Measurements from ENCODE around the gene TMEM30B. TPM values are rescaled to one million over a fixed set of nuclear protein-coding genes. Genes with fewer than 3 reads are reported as not detected.
A peak's percentile ranks its signal among the peaks of the same experiment; 100 is the strongest.

TMEM30B gene
- total and polyA plus RNA-seq, 10 of the 15 experiments (the other 5 are each of a cell fraction or from before 2014, with no cell fraction given) = 0.10 TPM; not detected in 9

GRCh38 chr14:61284001-61284400 lies 2.9 kb upstream of the TMEM30B start:
- in situ Hi-C loops (cut with MboI) = no loop called here

More at GRCh38 chr14:61284001-61284400, 2.9 kb upstream of the TMEM30B start:
- Histone ChIP-seq H4K20me1 (ENCODE audit: control insufficient read depth, insufficient read depth) (no peaks in the 10 kb centered on the region), H3K27me3 (replicated peaks in 1 of 2; ENCODE audit: control insufficient read depth in 2 of 2, insufficient read depth in 2 of 2, low read length in 1 of 2) (peaks cover 2 to 20% of the 10 kb centered on the region in 2 experiments), H3K27ac (ENCODE audit: control insufficient read depth, insufficient read depth) (no peak overlapping the region), H3K9me3 (replicated peaks; ENCODE audit: control insufficient read depth, insufficient read depth, low read length) (no peaks in the 10 kb centered on the region; the same call in 2 of the 3 replicates), H3K4me2 (ENCODE audit: control insufficient read depth, insufficient read depth) (no peak overlapping the region), H3K4me1 (ENCODE audit: control insufficient read depth, insufficient read depth, low read length) (no peaks in the 10 kb centered on the region), H2AFZ (ENCODE audit: control insufficient read depth, low read depth, low read length) (no peak overlapping the region), H3K9ac (ENCODE audit: control insufficient read depth, insufficient read depth, low read length) (no peak overlapping the region), H3K79me2 (ENCODE audit: control insufficient read depth, insufficient read depth, low read length) (no peaks in the 10 kb centered on the region), H3K36me3 (ENCODE audit: control insufficient read depth in 2 of 2, insufficient read depth in 2 of 2, low read length in 1 of 2) (no peaks in the 10 kb centered on the region), H3K4me3 (no peak overlapping the region)
- ChIA-PET CTCF (interaction anchor here (1.1 to 5.9 kb wide), 6 partner anchors 9 to 554 kb away, joined by 3 to 83 read pairs (median 4); no protein-coding TSS in a partner anchor), POLR2A (no interaction called here), RAD21 (ENCODE audit: unreplicated experiment) (interaction anchor here (1.3 kb wide), 1 partner anchor 9 kb away, joined by 3 read pairs; no protein-coding TSS in a partner anchor), SMC1A (ENCODE audit: uncharacterized antibody, unreplicated experiment) (interaction anchor here (1.0 to 2.0 kb wide), 4 partner anchors 9 to 553 kb away, joined by 3 to 6 read pairs (median 6); no protein-coding TSS in a partner anchor)
- peak; percentile 46 for ATAC-seq
- DNase-seq (ENCODE audit: low read depth, low spot score) = no peak
- 45% methylated on average over 3 of the region's 3 CpGs for WGBS (ENCODE audit: insufficient coverage, insufficient replicate concordance, low lambda C conversion rate, missing lambda C conversion rate)
- BruUV-seq (replicated peaks) = no TSS peak
- TF ChIP-seq IRF5 (IDR thresholded peaks at IDR 0.05; ENCODE audit: borderline replicate concordance) (no peak), ZNF217 (IDR thresholded peaks at IDR 0.05) (no peak), RCOR1 (conservative IDR thresholded peaks at IDR 0.05; ENCODE audit: low read depth, low read length) (no peak)
- TF ChIP-seq, protein P1, sequence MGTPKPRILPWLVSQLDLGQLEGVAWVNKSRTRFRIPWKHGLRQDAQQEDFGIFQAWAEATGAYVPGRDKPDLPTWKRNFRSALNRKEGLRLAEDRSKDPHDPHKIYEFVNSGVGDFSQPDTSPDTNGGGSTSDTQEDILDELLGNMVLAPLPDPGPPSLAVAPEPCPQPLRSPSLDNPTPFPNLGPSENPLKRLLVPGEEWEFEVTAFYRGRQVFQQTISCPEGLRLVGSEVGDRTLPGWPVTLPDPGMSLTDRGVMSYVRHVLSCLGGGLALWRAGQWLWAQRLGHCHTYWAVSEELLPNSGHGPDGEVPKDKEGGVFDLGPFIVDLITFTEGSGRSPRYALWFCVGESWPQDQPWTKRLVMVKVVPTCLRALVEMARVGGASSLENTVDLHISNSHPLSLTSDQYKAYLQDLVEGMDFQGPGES (IDR thresholded peaks at IDR 0.05) = no peak
- FAIRE-seq = no peak
- intact Hi-C loops (cut with micrococcal nuclease; ENCODE audit: unreplicated experiment) = loop anchor here (10.0 kb wide), 1 partner anchor 841 kb away; no protein-coding TSS in a partner anchor
